ENCODE data around the gene PLCB2. TPM values are rescaled to one million over a fixed set of nuclear protein-coding genes. Genes with fewer than 3 reads are reported as not detected.

Gene PLCB2
- total RNA-seq, 1 experiment from 2014 or later: 0.84 TPM

GRCh38 chr15:40298216-40298935 is 9.4 kb downstream of the PLCB2 start:
- H3K9me3 Mint-ChIP-seq (ENCODE audit: unreplicated experiment): peaks cover 7% of the 10 kb centered on the region
- intact Hi-C loops (cut with micrococcal nuclease): no loop called here

DNA sequence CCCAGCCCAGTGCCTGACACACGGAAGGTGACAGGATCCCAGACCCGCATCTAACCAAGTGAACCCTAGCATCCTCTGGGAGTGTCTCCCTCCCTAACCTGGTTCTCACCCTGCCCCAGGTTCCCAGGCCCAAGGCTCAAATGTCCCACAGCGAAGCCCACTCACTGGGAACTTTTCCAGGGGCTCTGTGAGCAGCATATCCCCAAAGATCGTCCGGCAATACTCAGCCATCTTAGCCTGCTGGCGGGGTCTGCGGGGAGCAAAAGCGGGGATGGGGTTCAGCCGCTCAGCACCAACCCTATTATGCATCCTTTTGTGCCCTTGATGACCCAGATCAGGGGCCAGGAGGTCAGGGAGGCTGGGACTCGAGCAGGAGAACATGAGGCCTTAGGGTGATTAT is 10.4 kb downstream of the PLCB2 start:
- Mint-ChIP-seq H3K4me3 (ENCODE audit: unreplicated experiment) (no peak overlapping the region), H3K27ac (ENCODE audit: low read depth, unreplicated experiment) (no peak overlapping the region), H3K9me3 (ENCODE audit: unreplicated experiment) (peaks cover 7% of the 10 kb centered on the region), H3K27me3 (ENCODE audit: insufficient read depth, unreplicated experiment) (peaks cover 19% of the 10 kb centered on the region), H3K4me1 (ENCODE audit: insufficient read depth, unreplicated experiment) (no peaks in the 10 kb centered on the region), H3K36me3 (ENCODE audit: insufficient read depth, unreplicated experiment) (no peaks in the 10 kb centered on the region)
- no TSS peak for BruUV-seq (replicated peaks)
- intact Hi-C loops (cut with micrococcal nuclease): no loop called here
- DNase-seq (ENCODE audit: unreplicated experiment): no peak
- TF ChIP-seq, protein P1, sequence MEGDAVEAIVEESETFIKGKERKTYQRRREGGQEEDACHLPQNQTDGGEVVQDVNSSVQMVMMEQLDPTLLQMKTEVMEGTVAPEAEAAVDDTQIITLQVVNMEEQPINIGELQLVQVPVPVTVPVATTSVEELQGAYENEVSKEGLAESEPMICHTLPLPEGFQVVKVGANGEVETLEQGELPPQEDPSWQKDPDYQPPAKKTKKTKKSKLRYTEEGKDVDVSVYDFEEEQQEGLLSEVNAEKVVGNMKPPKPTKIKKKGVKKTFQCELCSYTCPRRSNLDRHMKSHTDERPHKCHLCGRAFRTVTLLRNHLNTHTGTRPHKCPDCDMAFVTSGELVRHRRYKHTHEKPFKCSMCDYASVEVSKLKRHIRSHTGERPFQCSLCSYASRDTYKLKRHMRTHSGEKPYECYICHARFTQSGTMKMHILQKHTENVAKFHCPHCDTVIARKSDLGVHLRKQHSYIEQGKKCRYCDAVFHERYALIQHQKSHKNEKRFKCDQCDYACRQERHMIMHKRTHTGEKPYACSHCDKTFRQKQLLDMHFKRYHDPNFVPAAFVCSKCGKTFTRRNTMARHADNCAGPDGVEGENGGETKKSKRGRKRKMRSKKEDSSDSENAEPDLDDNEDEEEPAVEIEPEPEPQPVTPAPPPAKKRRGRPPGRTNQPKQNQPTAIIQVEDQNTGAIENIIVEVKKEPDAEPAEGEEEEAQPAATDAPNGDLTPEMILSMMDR (IDR thresholded peaks at IDR 0.05; ENCODE audit: unreplicated experiment): no peak
- CTCF ChIA-PET: interaction anchor here (0.5 to 1.0 kb wide), 2 partner anchors 22 to 43 kb away, joined by 3 to 4 read pairs; no protein-coding TSS in a partner anchor
- POLR2A ChIA-PET: no interaction called here

More at GRCh38 chr15:40298216-40298935, 9.4 kb downstream of the PLCB2 start:
- Mint-ChIP-seq H3K4me3 (ENCODE audit: unreplicated experiment) (no peak overlapping the region), H3K4me1 (ENCODE audit: insufficient read depth, unreplicated experiment) (no peaks in the 10 kb centered on the region), H3K27ac (ENCODE audit: low read depth, unreplicated experiment) (no peak overlapping the region), H3K27me3 (ENCODE audit: insufficient read depth, unreplicated experiment) (peaks cover 19% of the 10 kb centered on the region), H3K36me3 (ENCODE audit: insufficient read depth, unreplicated experiment) (no peaks in the 10 kb centered on the region)
- no TSS peak for BruUV-seq (replicated peaks)
- ChIA-PET CTCF (interaction anchor here (0.5 to 0.6 kb wide), 3 partner anchors 46 to 190 kb away, joined by 3 read pairs; partner anchors contain the start of gene BMF), POLR2A (interaction anchor here (0.9 kb wide), 1 partner anchor 12 kb away, joined by 3 read pairs; no protein-coding TSS in a partner anchor)
- TF ChIP-seq, protein P1 (IDR thresholded peaks at IDR 0.05; ENCODE audit: unreplicated experiment): no peak
- no peak for DNase-seq (ENCODE audit: unreplicated experiment)

DNA sequence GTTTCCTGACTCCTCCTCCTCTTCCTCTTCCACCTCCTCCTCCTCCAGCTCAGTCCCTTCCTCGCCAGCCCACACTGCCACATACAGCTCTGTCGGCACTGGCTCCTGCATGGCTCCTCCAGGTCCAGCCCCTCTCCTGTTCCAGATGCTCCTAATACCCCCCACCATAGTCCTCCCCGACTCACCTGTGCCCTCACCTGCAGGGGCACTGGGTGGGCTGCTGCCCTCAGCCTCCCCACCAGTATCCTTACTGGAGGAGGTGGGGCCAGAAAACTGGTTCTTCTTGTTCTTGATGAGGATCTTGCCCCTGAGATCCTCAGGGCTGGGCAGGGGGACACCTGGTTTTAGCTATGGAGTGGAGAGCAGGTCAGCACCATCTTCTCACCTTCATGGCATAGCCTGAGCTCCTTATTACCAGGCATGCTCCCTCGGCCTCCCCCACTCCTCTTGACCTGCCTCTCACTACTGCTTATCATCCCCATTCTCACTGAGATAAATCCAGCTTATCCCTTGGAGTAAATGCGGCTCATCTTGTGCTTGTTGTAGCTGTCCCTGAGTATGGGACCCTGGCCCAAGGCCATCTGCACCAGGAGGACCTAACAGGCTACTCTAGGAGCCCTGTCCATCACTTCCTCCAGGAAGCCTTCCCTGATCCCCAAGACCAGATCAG is 11.0 kb downstream of the PLCB2 start:
- H3K27ac Mint-ChIP-seq (ENCODE audit: low read depth, unreplicated experiment): no peak overlapping the region
- POLR2A ChIA-PET: no interaction called here
- no peak for DNase-seq (ENCODE audit: unreplicated experiment)
- TF ChIP-seq, protein P1 (IDR thresholded peaks at IDR 0.05; ENCODE audit: unreplicated experiment): no peak
- H3K9me3 Mint-ChIP-seq (ENCODE audit: unreplicated experiment): peaks cover 7% of the 10 kb centered on the region
- no peak overlapping the region for H3K4me3 Mint-ChIP-seq (ENCODE audit: unreplicated experiment)
- no TSS peak for BruUV-seq (replicated peaks)
- intact Hi-C loops (cut with micrococcal nuclease): no loop called here
- no peaks in the 10 kb centered on the region for H3K36me3 Mint-ChIP-seq (ENCODE audit: insufficient read depth, unreplicated experiment)
- H3K4me1 Mint-ChIP-seq (ENCODE audit: insufficient read depth, unreplicated experiment): no peaks in the 10 kb centered on the region
- H3K27me3 Mint-ChIP-seq (ENCODE audit: insufficient read depth, unreplicated experiment): peaks cover 19% of the 10 kb centered on the region
- CTCF ChIA-PET: interaction anchor here (0.5 to 1.1 kb wide), 3 partner anchors 22 to 126 kb away, joined by 3 to 4 read pairs (median 3); no protein-coding TSS in a partner anchor

GRCh38 chr15:40295877-40296560 is 11.7 kb downstream of the PLCB2 start:
- H3K4me3 Mint-ChIP-seq (ENCODE audit: unreplicated experiment): no peak overlapping the region
- no peaks in the 10 kb centered on the region for H3K36me3 Mint-ChIP-seq (ENCODE audit: insufficient read depth, unreplicated experiment)
- TF ChIP-seq, protein P1 (IDR thresholded peaks at IDR 0.05; ENCODE audit: unreplicated experiment): no peak
- H3K4me1 Mint-ChIP-seq (ENCODE audit: insufficient read depth, unreplicated experiment): no peaks in the 10 kb centered on the region
- H3K27me3 Mint-ChIP-seq (ENCODE audit: insufficient read depth, unreplicated experiment): peaks cover 19% of the 10 kb centered on the region
- no peak overlapping the region for H3K27ac Mint-ChIP-seq (ENCODE audit: low read depth, unreplicated experiment)
- CTCF ChIA-PET: interaction anchor here (1.0 to 1.1 kb wide), 2 partner anchors 23 to 126 kb away, joined by 3 to 4 read pairs; no protein-coding TSS in a partner anchor
- peaks cover 7% of the 10 kb centered on the region for H3K9me3 Mint-ChIP-seq (ENCODE audit: unreplicated experiment)
- DNase-seq (ENCODE audit: unreplicated experiment): no peak
- intact Hi-C loops (cut with micrococcal nuclease): no loop called here
- no TSS peak for BruUV-seq (replicated peaks)
- POLR2A ChIA-PET: interaction anchor here (0.6 kb wide), 1 partner anchor 35 kb away, joined by 3 read pairs; no protein-coding TSS in a partner anchor

Measured in MCF 10A (cell line).